ENCODE measurements around the gene CLPSL2. TPM values are rescaled to one million over a fixed set of nuclear protein-coding genes. Genes with fewer than 3 reads are reported as not detected.

Gene CLPSL2
- total and polyA plus RNA-seq, 2 donors (not counting 1 experiment from before 2014, with no cell fraction given) = not detected

GRCh38 chr6:35797837-35798526, 21.6 kb downstream of the CLPSL2 start:
- CTCF ChIA-PET = no interaction called here
- intact Hi-C loops (cut with micrococcal nuclease) = no loop called here
- TF ChIP-seq EZH2 (IDR thresholded peaks at IDR 0.05; ENCODE audit: borderline replicate concordance, insufficient read depth, low read depth, low read length, poor library complexity, severe bottlenecking) = no peak

DNA sequence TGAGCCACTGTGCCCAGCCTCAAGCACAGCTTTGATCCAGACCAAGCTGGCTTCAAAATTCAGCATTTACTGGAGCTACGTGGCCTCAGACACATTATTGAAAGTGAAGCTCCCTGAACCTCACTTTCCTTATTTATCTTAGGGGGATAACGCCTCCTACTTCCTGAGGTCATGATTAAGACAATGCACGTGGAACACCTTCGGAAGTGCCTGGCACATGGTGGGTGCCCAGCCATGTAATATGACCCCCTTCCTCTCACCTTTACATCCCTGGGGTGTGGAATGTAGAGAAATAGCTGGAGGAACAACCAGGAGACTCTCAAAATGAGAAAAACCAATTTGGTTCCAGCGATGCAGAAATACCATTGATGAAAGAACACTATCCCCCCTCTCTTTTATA, 22.3 kb downstream of the CLPSL2 start:
- ATAC-seq (ENCODE audit: low read depth) (no peak), DNase-seq (no peak)
- Mint-ChIP-seq H3K27me3 (peaks cover 3% of the 10 kb centered on the region), H3K4me1 (no peaks in the 10 kb centered on the region), H3K27ac (no peak overlapping the region), H3K9me3 (ENCODE audit: insufficient read depth) (no peaks in the 10 kb centered on the region), H3K4me3 (no peak overlapping the region)
- H3K27ac ChIP-seq (ENCODE audit: low read length in 2 of 2) = no peak overlapping the region
- intact Hi-C loops (cut with micrococcal nuclease) = no loop called here
- H4K20me1 ChIP-seq (ENCODE audit: control insufficient read depth, insufficient read depth, low read length, poor library complexity, severe bottlenecking) = no peaks in the 10 kb centered on the region
- no peak overlapping the region for H3K4me2 ChIP-seq (replicated peaks; ENCODE audit: low read depth, low read length, poor library complexity, severe bottlenecking)
- H3K9ac ChIP-seq (ENCODE audit: low read length) = no peak overlapping the region
- H3K9me3 ChIP-seq (ENCODE audit: control extremely low read depth in 1 of 3, control insufficient read depth in 2 of 3, insufficient read depth in 1 of 3, low read length in 2 of 3) = no peaks in the 10 kb centered on the region
- no peak for TF ChIP-seq EZH2 (IDR thresholded peaks at IDR 0.05; ENCODE audit: borderline replicate concordance, insufficient read depth, low read depth, low read length, poor library complexity, severe bottlenecking)
- no peak for TF ChIP-seq CTCF (IDR thresholded peaks at IDR 0.05)
- peaks cover 0 to 10% (median 0%) of the 10 kb centered on the region in 4 experiments for H3K27me3 ChIP-seq (replicated peaks in 1 of 4; ENCODE audit: control extremely low read depth in 1 of 4, control insufficient read depth in 3 of 4, insufficient read depth in 4 of 4, low read length in 3 of 4)
- no peak overlapping the region for H2AFZ ChIP-seq (ENCODE audit: insufficient read depth, low read depth, low read length, poor library complexity, severe bottlenecking)
- no peaks in the 10 kb centered on the region for H3K4me1 ChIP-seq (ENCODE audit: control insufficient read depth in 2 of 2, insufficient read depth in 2 of 2, low read length in 2 of 2)
- ChIA-PET POLR2A (no interaction called here), CTCF (no interaction called here)
- WGBS (ENCODE audit: insufficient coverage) = 91% methylated on average over 1 of the region's 5 CpGs
- no peaks in the 10 kb centered on the region for H3K36me3 ChIP-seq (replicated peaks in 1 of 2; ENCODE audit: control extremely low read depth in 1 of 2, control insufficient read depth in 1 of 2, extremely low read depth in 1 of 2, insufficient read depth in 2 of 2, low read length in 1 of 2)
- H3K79me2 ChIP-seq (ENCODE audit: control insufficient read depth, insufficient read depth, low read length) = no peaks in the 10 kb centered on the region
- H3K4me3 ChIP-seq (ENCODE audit: control extremely low read depth in 1 of 5, extremely low read depth in 1 of 5, insufficient read depth in 1 of 5, low read depth in 2 of 5, low read length in 4 of 5) = no peak overlapping the region

More at GRCh38 chr6:35797837-35798526, 21.6 kb downstream of the CLPSL2 start:
- Mint-ChIP-seq H3K9me3 (ENCODE audit: insufficient read depth) (no peaks in the 10 kb centered on the region), H3K4me1 (no peaks in the 10 kb centered on the region), H3K4me3 (no peak overlapping the region), H3K27me3 (peaks cover 4% of the 10 kb centered on the region), H3K27ac (no peak overlapping the region)
- no peak for DNase-seq
- no peak overlapping the region for H2AFZ ChIP-seq (ENCODE audit: insufficient read depth, low read depth, low read length, poor library complexity, severe bottlenecking)
- POLR2A ChIA-PET = no interaction called here
- H3K36me3 ChIP-seq (replicated peaks in 1 of 2; ENCODE audit: control extremely low read depth in 1 of 2, control insufficient read depth in 1 of 2, extremely low read depth in 1 of 2, insufficient read depth in 2 of 2, low read length in 1 of 2) = no peaks in the 10 kb centered on the region
- no peak overlapping the region for H3K4me3 ChIP-seq (ENCODE audit: control extremely low read depth in 1 of 5, extremely low read depth in 1 of 5, insufficient read depth in 1 of 5, low read depth in 2 of 5, low read length in 4 of 5)
- H3K27ac ChIP-seq (ENCODE audit: low read length in 2 of 2) = no peak overlapping the region
- no peaks in the 10 kb centered on the region for H4K20me1 ChIP-seq (ENCODE audit: control insufficient read depth, insufficient read depth, low read length, poor library complexity, severe bottlenecking)
- H3K27me3 ChIP-seq (replicated peaks in 1 of 4; ENCODE audit: control extremely low read depth in 1 of 4, control insufficient read depth in 3 of 4, insufficient read depth in 4 of 4, low read length in 3 of 4) = peaks cover 0 to 10% (median 0%) of the 10 kb centered on the region in 4 experiments
- H3K9me3 ChIP-seq (ENCODE audit: control extremely low read depth in 1 of 3, control insufficient read depth in 2 of 3, insufficient read depth in 1 of 3, low read length in 2 of 3) = no peaks in the 10 kb centered on the region
- no peak overlapping the region for H3K4me2 ChIP-seq (replicated peaks; ENCODE audit: low read depth, low read length, poor library complexity, severe bottlenecking)
- H3K79me2 ChIP-seq (ENCODE audit: control insufficient read depth, insufficient read depth, low read length) = no peaks in the 10 kb centered on the region
- no peak for ATAC-seq (ENCODE audit: low read depth)
- no peaks in the 10 kb centered on the region for H3K4me1 ChIP-seq (ENCODE audit: control insufficient read depth in 2 of 2, insufficient read depth in 2 of 2, low read length in 2 of 2)
- 92% methylated on average over 8 of the region's 8 CpGs for WGBS (ENCODE audit: insufficient coverage)
- no peak overlapping the region for H3K9ac ChIP-seq (ENCODE audit: low read length)
